Kidney (tissue), 14 donors: ENCODE measurements around the gene B3GALT6. TPM values are rescaled to one million over a fixed set of nuclear protein-coding genes. Genes with fewer than 3 reads are reported as not detected.

Experiments used
- DNase-seq, 5 donors: peaks; one replicate each; pipeline ENCODE4 v3.0.0-alpha.2; 2013 to 2020
- FAIRE-seq: peaks from 2 replicates; lab custom pipeline; 2012; peaks lifted over from hg19 to GRCh38; lab: Jason Lieb, UNC
- H3K27ac ChIP-seq, 2 donors: one replicate each; pipeline ENCODE4 v1.7.0; 2013; ENCODE audit warnings: low read depth in 2 of 2, low read length in 2 of 2, inconsistent platforms in 1 of 2
- H3K27me3 ChIP-seq: one replicate; pipeline ENCODE4 v1.7.1; 2013; ENCODE audit warnings: low read length, inconsistent platforms; ENCODE audit not compliant: control insufficient read depth, insufficient read depth
- H3K36me3 ChIP-seq, 3 donors: one replicate each; pipeline versions ENCODE4 v1.7.0 to v1.7.1; 2013; ENCODE audit warnings: low read length in 3 of 3, control low read depth in 1 of 3, inconsistent platforms in 1 of 3; ENCODE audit not compliant: insufficient read depth in 3 of 3, control insufficient read depth in 2 of 3
- H3K4me1 ChIP-seq, 3 donors: one replicate each; pipeline versions ENCODE4 v1.7.0 to v1.7.1; 2013; ENCODE audit warnings: low read length in 3 of 3, inconsistent platforms in 1 of 3, low read depth in 1 of 3; ENCODE audit not compliant: control insufficient read depth in 2 of 3, insufficient read depth in 2 of 3
- H3K4me3 ChIP-seq, 3 donors: one replicate each; pipeline versions ENCODE4 v1.7.0 to v1.8.1; 2013; ENCODE audit warnings: low read length in 3 of 3, control low read depth in 1 of 3, inconsistent platforms in 1 of 3
- H3K9ac ChIP-seq, 3 donors: one replicate each; pipeline versions ENCODE4 v1.7.0 to v1.7.1; 2013; ENCODE audit warnings: low read length in 3 of 3, control low read depth in 1 of 3, inconsistent platforms in 1 of 3
- H3K9me3 ChIP-seq, 3 donors: one replicate each; pipeline versions ENCODE4 v1.7.0 to v1.7.1; 2013; ENCODE audit warnings: low read length in 3 of 3, control low read depth in 1 of 3, inconsistent platforms in 1 of 3; ENCODE audit not compliant: control insufficient read depth in 2 of 3, insufficient read depth in 1 of 3
- intact Hi-C: fragments of 100-400 bp; cut with DNase I; formaldehyde crosslinking; loops from one replicate; pipeline ENCODE4 v1.11.1; 2022
- polyA plus RNA-seq: library from polyadenylated mRNA; stranded (reverse); fragments of 350-450 nt; fragmentation: Illumina TruSeq; extraction: RNeasy Lipid Tissue Mini Kit (QIAGEN cat#74804); gene quantifications from one replicate; pipeline ENCODE4 v1.2.3, GENCODE V29; 2014; ENCODE audit warnings: low read depth, low replicate concordance; ENCODE audit not compliant: insufficient read depth
- total RNA-seq: library from RNA; stranded (reverse); fragmentation: NEBNext Ultra II Directional; extraction: Animal tissue kit (Norgen Biotek cat#: 25700); gene quantifications from one replicate; pipeline ENCODE4 v1.2.1, GENCODE V29; 2021
- TF ChIP-seq, protein P1 (sequence below): IDR thresholded peaks from 3 replicates; pipeline ENCODE4 v1.5.1; 2012; ENCODE audit warnings: mild to moderate bottlenecking, moderate library complexity, borderline replicate concordance; ENCODE audit not compliant: insufficient read depth; ENCODE audit errors: extremely low read depth
- donor health status: control.
- donor health status: control.
- donor health status: control.
- donor health status: control.
- donor health status: control.
- donor health status: DM: yes; HTN: yes; CAD: no.
- donor health status: Normal renal cell carcinoma (clear cell type).

The B3GALT6 gene
- total and polyA plus RNA-seq, 2 donors from 2014 or later: 13.7 to 20.3 TPM

DNA sequence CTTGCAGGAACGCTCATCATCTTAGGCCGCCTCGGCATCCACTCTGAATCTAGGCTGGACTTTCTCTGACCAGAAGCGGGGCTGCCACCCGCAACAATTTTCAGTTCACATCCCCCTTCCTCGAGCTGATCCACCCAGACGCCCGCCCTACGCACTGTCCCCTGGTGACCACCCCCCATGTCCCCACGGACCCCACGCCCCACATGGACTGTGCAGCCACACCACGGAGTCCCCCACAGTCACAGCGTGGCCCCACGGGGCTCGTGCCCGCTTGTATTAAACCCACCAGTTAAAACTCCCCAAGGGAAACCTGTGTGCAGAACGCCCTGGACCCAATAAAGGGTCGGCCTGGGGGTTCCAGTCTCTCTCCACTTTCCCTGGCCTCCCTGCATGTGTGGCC lies 27.5 kb downstream of the B3GALT6 start:
- FAIRE-seq: no peak
- Histone ChIP-seq H3K27me3 (no peaks in the 10 kb centered on the region), H3K27ac (no peak overlapping the region), H3K36me3 (peaks cover 3 to 24% (median 22%) of the 10 kb centered on the region in 3 donors), H3K9me3 (no peaks in the 10 kb centered on the region), H3K4me3 (no peak overlapping the region), H3K9ac (no peak overlapping the region), H3K4me1 (peaks cover 0 to 4% (median 0%) of the 10 kb centered on the region in 3 donors)
- intact Hi-C loops: no loop called here
- TF ChIP-seq, protein P1, sequence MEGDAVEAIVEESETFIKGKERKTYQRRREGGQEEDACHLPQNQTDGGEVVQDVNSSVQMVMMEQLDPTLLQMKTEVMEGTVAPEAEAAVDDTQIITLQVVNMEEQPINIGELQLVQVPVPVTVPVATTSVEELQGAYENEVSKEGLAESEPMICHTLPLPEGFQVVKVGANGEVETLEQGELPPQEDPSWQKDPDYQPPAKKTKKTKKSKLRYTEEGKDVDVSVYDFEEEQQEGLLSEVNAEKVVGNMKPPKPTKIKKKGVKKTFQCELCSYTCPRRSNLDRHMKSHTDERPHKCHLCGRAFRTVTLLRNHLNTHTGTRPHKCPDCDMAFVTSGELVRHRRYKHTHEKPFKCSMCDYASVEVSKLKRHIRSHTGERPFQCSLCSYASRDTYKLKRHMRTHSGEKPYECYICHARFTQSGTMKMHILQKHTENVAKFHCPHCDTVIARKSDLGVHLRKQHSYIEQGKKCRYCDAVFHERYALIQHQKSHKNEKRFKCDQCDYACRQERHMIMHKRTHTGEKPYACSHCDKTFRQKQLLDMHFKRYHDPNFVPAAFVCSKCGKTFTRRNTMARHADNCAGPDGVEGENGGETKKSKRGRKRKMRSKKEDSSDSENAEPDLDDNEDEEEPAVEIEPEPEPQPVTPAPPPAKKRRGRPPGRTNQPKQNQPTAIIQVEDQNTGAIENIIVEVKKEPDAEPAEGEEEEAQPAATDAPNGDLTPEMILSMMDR: no peak
- DNase-seq: peak in 1 of 5 donors; percentile 49

DNA sequence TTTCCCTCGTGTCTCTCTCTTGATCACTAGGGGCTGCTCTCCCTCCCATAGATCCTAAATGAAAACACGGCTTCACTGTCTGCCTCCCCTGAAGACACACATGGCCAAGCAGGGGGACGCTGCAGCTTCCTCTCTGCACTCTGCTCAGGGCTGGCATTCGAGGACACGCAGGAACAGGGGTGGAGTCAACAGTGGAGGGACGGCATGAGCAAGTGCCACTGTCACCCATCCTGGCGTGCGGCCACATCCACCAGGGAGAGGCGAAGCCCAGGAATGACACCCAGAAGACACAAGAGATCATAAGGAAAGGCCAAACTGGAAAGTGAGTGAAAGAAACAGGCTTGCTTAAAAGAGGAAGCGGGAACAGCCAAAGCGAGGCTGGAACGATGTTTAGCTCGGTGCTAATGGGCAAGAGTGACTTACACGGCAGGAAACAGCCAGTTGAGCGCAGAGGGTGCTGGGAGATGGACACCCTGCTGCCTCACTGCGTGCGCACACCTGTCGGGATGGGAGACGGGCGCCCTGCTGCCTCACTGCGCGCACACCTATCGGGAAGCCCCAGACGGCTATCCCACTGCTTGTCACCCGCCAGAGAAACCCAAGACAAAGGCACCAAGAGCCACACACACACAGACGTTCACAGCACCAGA lies 28.0 kb downstream of the B3GALT6 start:
- FAIRE-seq (no peak), DNase-seq (peak in 1 of 5 donors; percentile 53)
- peaks cover 5 to 24% (median 18%) of the 10 kb centered on the region in 3 donors for H3K36me3 ChIP-seq
- H3K9me3 ChIP-seq: no peaks in the 10 kb centered on the region
- no peaks in the 10 kb centered on the region for H3K27me3 ChIP-seq
- H3K9ac ChIP-seq: no peak overlapping the region
- no peak overlapping the region for H3K4me3 ChIP-seq
- no peak overlapping the region for H3K27ac ChIP-seq
- TF ChIP-seq, protein P1: no peak
- H3K4me1 ChIP-seq: peaks cover 0 to 7% (median 3%) of the 10 kb centered on the region in 3 donors
- intact Hi-C loops: no loop called here

- Histone ChIP-seq H3K36me3 (peaks cover 5 to 26% (median 18%) of the 10 kb centered on the region in 3 donors), H3K27ac (no peak overlapping the region), H3K27me3 (no peaks in the 10 kb centered on the region), H3K9ac (no peak overlapping the region), H3K4me1 (peaks cover 0 to 8% (median 5%) of the 10 kb centered on the region in 3 donors), H3K4me3 (no peak overlapping the region), H3K9me3 (no peaks in the 10 kb centered on the region)
- DNase-seq: peak in 1 of 5 donors; percentile 55
- FAIRE-seq: no peak
- intact Hi-C loops: no loop called here
- TF ChIP-seq, protein P1: no peak
Observed at GRCh38 chr1:1260843-1261560, 29.0 kb downstream of the B3GALT6 start.
